ENCODE measurements around the gene NOP10. TPM values are rescaled to one million over a fixed set of nuclear protein-coding genes. Genes with fewer than 3 reads are reported as not detected.

NOP10 gene
- total and polyA plus RNA-seq, 2 of the 13 experiments (the other 11 are each of a cell fraction or from before 2014, with no cell fraction given): 239 to 369 TPM

GRCh38 chr15:34367101-34368081 is 24.5 kb upstream of the NOP10 start, which contains the start of gene LPCAT4 (continued):
- TF ChIP-seq ZNF318 (CRISPR knock-in tag; IDR thresholded peaks at IDR 0.05): no peak
- no peak for TF ChIP-seq RNF219 (CRISPR knock-in tag; IDR thresholded peaks at IDR 0.05)
- no peak; the same call in 1 of the 2 replicates for TF ChIP-seq ZNF460 (CRISPR knock-in tag; IDR thresholded peaks at IDR 0.05; ENCODE audit: borderline replicate concordance)
- TF ChIP-seq ZBTB39 (CRISPR knock-in tag; IDR thresholded peaks at IDR 0.05): no peak
- TF ChIP-seq ZFP37 (CRISPR knock-in tag; IDR thresholded peaks at IDR 0.05; ENCODE audit: borderline replicate concordance): no peak
- TF ChIP-seq ZNF558 (CRISPR knock-in tag; IDR thresholded peaks at IDR 0.05; ENCODE audit: borderline replicate concordance): peak; percentile 59; the same call in 1 of the 2 replicates
- TF ChIP-seq IKZF4 (CRISPR knock-in tag; IDR thresholded peaks at IDR 0.05; ENCODE audit: borderline replicate concordance, low read depth, not compliant biosample characterization): peak; percentile 31
- no peak for TF ChIP-seq KDM1A (CRISPR knock-in tag; IDR thresholded peaks at IDR 0.05)
- TF ChIP-seq ZUFSP (CRISPR knock-in tag; IDR thresholded peaks at IDR 0.05; ENCODE audit: borderline replicate concordance): no peak
- peak; percentile 74 for TF ChIP-seq PHF5A (CRISPR knock-in tag; IDR thresholded peaks at IDR 0.05; ENCODE audit: low read depth, unreplicated experiment)
- TF ChIP-seq ZNF713 (CRISPR knock-in tag; IDR thresholded peaks at IDR 0.05): 0 out of 2 replicates have a peak, but pooled peaks have one; percentile 39
- TF ChIP-seq SUZ12 (IDR thresholded peaks at IDR 0.05; ENCODE audit: low read depth, low read length): no peak
- peak; percentile 24; the same call in 1 of the 2 replicates for TF ChIP-seq FOXA3 (CRISPR knock-in tag; IDR thresholded peaks at IDR 0.05)
